Epithelial cell of esophagus (primary cell): ENCODE data around the gene TWSG1.
"Not testable (repeated sequence)": the region's sequence is repeated elsewhere in the genome, so short reads cannot be mapped to it uniquely, and the experiment has no call there.

Experiments
- DNase-seq: peaks from one replicate; pipeline ENCODE4 v3.0.0; 2010; ENCODE audit warnings: low read depth
- H3K4me3 ChIP-seq: 2 replicates; pipeline ENCODE4 v1.5.1; 2011; ENCODE audit warnings: mild to moderate bottlenecking, low read length, control low read depth
- TF ChIP-seq, protein P1 (sequence below): IDR thresholded peaks from 2 replicates; pipeline ENCODE4 v1.5.1; 2011; ENCODE audit warnings: low read depth, mild to moderate bottlenecking, low read length, control low read depth, inconsistent platforms; ENCODE audit not compliant: insufficient read depth; ENCODE audit errors: missing control alignments

Gene TWSG1

DNA sequence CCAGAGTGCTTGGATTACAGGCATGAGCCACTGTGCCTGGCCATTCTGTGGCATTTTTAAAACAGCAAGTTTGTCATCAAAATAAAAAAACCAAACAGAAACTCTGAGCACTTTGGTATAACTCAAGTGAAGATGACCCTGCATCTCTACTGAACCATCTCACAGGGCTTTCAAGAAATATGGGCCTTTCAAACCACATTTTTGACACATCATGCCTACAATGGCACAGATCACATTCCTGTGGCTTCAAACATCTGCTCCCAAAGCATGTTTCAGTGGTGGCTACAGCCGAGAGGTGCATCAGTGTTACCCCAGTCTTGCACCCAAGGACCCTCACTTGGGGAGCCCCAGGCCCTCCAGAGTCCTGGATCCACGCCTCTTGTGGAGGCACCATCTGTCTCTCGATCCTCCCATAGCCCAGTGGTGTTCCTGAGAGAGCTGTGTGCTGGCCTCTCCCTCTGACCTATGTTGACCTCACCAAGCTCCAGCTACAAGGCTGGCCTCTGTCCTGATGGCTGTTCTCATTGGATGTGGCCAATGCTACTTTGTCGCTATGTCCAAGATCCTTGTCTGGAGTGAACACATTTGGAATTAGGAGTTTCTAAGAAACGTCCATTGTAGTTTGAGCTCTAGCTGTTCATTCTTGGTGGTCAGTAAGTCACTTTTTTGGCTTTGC is 85.5 kb downstream of the TWSG1 start:
- no peak overlapping the region for H3K4me3 ChIP-seq
- no peak for DNase-seq
- TF ChIP-seq, protein P1, sequence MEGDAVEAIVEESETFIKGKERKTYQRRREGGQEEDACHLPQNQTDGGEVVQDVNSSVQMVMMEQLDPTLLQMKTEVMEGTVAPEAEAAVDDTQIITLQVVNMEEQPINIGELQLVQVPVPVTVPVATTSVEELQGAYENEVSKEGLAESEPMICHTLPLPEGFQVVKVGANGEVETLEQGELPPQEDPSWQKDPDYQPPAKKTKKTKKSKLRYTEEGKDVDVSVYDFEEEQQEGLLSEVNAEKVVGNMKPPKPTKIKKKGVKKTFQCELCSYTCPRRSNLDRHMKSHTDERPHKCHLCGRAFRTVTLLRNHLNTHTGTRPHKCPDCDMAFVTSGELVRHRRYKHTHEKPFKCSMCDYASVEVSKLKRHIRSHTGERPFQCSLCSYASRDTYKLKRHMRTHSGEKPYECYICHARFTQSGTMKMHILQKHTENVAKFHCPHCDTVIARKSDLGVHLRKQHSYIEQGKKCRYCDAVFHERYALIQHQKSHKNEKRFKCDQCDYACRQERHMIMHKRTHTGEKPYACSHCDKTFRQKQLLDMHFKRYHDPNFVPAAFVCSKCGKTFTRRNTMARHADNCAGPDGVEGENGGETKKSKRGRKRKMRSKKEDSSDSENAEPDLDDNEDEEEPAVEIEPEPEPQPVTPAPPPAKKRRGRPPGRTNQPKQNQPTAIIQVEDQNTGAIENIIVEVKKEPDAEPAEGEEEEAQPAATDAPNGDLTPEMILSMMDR = no peak

DNA sequence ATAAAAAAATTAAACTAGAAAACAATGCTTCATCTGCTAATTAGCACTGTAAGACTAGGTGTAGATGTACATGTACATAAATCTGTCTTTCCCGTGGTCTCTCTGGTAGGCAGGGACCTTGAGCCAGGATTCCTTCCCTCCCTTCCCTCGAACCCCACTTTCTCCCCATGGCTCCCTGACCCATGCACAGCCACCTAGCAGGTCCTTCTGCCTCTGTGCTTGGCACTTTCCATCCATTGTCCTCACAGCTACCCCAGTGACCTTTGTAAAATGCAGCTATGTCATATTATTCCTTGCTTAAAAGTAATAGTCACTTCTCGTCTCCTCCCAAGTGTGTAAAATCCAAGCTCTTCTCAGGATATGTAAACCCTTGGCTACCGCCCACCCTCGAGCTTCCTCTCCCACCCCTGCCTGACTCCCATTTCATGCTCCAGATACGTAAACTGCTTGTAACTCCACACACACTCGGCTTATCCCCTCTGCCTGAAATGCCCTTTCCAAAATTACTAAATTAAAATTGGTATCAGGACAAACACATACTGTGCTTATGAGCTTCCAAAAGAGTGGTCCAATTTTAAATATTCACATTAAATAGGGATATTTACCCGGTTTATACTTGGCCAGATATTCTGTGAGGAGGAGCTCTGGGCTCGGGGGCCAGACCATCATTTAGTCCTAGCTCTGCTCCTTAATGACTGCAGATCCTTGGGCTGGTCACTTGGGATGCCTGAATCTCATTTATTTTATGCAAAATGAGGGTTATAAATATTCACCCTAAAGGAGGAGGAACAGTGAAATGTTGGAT is 86.7 kb downstream of the TWSG1 start:
- TF ChIP-seq, protein P1 = no peak
- DNase-seq = no peak

DNA sequence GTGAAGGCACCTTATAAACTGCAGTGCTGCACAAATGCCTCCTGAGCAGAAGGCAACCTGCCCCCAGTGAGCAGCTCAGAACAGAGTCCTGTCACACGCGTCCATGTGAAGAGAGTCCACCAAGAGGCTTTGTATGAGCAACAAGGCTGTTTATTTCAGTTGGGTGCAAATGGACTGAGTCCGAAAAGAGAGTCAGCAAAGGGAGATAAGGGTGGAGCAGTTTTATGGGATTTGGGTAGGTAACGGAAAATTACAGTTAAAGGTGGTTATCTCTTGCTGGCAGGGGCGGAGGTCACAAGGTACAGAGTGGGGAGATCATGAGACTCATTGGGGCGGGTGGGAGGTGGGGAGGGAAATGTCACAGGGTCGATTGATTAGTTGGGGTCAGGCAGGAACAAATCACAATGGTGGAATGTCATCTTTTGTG is 87.3 kb downstream of the TWSG1 start:
- TF ChIP-seq, protein P1 = no peak
- no peak for DNase-seq
- H3K4me3 ChIP-seq = no peak overlapping the region

More for the DNA sequence above, 86.7 kb downstream of the TWSG1 start:
- no peak overlapping the region for H3K4me3 ChIP-seq

DNA sequence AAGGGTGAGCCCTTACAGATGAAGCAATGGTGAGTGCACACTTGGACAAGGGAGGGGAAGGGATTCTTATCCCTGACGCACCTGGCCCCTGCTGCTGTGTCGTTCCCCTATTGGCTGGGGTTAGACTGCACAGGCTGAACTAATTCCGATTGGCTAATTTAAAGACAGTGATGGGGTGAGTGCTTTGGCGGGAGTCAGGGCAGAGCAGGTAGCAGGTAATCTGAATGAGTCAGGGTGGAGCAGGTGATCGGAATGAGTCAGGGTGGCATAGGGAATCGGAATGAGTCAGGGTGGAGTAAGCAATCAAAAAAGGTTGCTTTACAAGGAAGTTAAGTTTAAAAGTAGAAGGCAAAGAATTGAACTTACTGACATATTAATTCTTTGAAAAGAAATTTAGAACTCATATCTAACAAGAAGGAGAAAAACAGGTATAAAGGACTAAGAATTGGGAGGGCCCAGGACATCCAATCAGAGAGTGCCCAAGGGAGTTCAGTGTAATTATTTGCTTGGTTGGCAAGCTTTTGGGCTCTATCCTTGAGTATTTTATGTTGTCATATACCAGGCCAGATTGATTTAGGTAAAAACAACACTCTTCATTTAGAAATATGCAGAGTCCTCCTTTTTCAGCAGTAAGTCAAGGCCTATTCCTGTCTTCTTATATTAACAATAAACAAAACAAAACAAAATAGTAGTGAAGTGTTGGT is 88.4 kb downstream of the TWSG1 start:
- H3K4me3 ChIP-seq = no peak overlapping the region
- TF ChIP-seq, protein P1 = no peak
- peak; percentile 95 for DNase-seq

DNA sequence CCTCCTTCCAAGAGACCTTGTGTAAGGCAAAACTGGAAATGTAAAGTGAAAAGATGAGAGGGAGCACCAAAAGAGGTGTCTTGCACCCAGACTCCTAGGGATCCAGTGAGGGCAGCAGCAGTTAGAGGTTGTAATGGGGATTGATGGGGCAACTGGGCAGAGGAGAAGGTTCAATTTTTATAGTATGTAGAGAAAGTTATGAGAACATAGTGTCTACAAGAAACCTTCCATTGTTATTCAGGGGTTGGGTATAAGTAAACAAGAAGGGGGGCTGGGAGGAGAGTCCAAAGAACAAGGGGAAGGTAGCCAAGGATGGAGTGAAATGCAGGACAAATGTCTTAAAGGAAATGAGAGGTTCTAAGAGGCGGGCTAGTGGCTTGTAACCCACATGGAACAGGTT is 89.1 kb downstream of the TWSG1 start:
- not testable (repeated sequence) for DNase-seq, H3K4me3 ChIP-seq

DNA sequence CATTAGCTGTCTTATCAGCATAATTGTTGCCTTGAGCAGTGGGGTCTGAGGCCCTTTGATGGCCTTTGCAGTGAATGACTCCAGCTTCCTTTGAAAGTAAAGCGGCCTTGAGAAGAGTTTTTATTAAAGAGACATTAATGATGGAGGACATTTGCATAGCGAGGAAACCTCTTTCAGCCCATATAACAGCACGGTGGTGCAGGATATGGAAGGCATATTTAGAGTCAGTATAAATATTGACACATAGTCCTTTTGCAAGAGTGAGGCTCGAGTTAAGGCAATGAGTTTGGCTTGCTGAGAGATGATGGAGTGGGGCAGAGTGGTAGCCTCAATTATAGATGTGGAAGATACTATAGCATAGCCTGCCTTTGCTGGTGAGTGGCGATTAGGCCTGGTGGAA is 89.7 kb downstream of the TWSG1 start:
- not testable (repeated sequence) for DNase-seq

DNA sequence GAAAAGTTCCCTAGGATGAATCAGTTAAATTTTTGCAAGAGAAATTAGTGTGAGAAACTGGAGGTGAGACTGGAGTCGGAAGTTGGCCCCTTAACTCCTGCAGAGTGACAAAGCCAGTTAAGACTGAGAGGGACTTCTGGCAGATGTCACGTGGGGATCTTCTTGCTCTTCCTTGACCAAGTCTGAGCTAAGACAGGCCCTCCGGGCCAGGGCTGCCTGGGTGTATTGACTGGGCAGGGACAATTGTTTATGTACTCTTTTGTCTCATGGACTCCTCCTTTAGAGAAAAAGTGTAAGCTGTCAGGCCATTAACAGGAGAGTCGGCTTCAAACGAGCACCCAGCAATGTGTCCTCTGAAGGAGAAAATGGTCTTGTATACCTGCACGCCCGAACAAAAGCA is 92.2 kb downstream of the TWSG1 start:
- H3K4me3 ChIP-seq = no peak overlapping the region
- TF ChIP-seq, protein P1 = no peak

More for the DNA sequence above, 89.7 kb downstream of the TWSG1 start:
- H3K4me3 ChIP-seq = not testable (repeated sequence)

More for the DNA sequence above, 92.2 kb downstream of the TWSG1 start:
- DNase-seq = no peak
